Measurements from ENCODE around the gene APOB. TPM values are rescaled to one million over a fixed set of nuclear protein-coding genes. Genes with fewer than 3 reads are reported as not detected.

The APOB gene
- polyA plus RNA-seq, 4 donors, result 0.62 to 10.0 (median 1.7) TPM

DNA sequence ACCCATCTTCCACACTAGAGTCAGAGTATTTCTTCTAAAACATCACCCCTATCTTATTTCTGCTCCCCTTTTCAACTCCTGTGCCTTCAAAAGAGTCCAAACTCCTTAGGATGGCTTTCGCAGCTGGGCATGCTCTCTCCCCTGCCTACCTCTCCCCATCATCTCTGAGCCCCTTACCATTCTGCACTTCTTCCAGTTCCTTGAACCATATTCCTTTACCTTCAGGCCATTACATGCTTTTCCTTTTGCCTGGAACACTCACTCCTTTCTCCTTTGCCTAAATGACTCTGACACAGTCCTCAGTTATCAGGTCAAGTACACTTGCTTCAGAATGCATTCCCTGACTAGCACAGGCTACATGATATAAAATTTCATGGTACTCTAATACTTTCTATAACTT is 22.4 kb downstream of the APOB start:
- no peak for DNase-seq (ENCODE audit: low read depth in 4 of 4, low spot score in 3 of 4)

DNA sequence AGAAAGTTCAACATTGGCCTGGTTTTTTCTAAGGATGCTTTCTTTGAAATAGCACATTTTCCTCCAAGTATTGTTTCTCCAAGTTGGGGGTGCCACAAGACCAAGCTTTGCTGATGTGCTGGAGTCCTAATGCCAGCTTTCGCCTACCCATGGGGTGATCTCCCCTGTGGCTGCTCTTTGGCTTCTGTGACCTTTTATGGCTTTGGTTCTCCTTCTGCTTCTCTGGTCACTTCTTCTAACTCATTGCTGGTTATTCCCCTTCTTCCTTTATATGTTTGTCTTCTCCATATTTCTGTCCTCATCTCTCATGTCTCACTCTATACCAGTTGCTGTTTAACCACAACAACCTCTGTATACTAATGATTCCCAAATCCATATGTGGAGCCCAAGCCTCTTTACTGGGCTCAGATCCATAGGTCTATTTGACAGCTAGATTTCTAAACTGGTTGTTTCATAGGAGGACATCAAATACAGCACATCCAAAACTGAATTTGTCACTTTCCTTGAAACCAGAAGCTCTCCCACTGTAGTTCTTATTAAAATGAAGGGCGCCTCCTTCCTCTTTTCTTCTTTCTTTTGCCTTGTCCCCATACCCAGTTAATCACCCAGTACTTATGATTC is 23.1 kb downstream of the APOB start:
- DNase-seq (ENCODE audit: low read depth in 4 of 4, low spot score in 3 of 4), result no peak

DNA sequence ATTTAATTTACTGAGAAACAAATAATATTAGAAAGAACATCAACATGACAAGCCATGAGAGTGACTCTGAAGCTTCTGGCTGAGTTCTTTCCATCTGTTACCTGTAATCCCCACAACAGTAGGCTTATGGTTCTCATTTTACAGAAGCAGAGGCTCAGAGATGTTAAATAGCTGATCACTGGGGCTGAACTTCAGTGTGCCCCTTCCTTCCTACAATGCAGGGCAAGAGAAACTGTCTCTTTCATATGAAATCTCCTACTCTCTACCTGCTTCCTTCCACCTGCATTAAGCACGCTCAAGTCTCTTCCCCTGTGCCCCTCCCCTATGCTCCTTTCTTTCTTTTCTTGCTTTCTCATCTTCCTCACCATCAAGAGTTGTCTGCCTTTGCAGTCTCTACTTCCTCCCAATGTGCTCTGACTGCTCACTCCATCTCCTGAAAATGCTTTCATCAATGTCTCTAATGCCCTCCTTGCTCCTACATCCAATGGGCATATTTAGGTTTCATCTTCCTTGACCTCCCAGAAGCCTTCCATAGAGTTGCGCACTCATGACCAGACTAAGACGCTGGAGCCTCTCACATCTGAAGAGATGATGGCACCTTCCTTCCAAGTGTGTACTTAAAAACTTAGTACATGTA is 23.7 kb downstream of the APOB start:
- no peak for DNase-seq (ENCODE audit: low read depth in 4 of 4, low spot score in 3 of 4)

DNA sequence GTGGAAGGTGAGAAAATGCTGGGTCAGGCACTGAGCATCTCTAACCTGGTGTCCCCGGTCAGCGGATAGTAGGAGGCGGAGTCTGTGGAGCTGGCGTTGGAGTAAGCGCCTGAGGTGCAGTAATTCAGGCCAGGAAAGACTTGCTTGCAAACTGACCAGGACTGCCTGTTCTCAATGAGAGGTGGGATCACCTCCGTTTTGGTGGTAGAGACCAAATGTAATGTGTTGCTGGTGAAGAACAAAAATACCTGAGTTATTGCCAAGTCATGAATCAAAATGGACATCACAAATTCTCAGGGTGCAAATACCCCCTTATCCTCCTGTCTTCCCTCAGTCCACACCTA is 24.2 kb downstream of the APOB start:
- DNase-seq (ENCODE audit: low read depth in 4 of 4, low spot score in 3 of 4), result no peak

DNA sequence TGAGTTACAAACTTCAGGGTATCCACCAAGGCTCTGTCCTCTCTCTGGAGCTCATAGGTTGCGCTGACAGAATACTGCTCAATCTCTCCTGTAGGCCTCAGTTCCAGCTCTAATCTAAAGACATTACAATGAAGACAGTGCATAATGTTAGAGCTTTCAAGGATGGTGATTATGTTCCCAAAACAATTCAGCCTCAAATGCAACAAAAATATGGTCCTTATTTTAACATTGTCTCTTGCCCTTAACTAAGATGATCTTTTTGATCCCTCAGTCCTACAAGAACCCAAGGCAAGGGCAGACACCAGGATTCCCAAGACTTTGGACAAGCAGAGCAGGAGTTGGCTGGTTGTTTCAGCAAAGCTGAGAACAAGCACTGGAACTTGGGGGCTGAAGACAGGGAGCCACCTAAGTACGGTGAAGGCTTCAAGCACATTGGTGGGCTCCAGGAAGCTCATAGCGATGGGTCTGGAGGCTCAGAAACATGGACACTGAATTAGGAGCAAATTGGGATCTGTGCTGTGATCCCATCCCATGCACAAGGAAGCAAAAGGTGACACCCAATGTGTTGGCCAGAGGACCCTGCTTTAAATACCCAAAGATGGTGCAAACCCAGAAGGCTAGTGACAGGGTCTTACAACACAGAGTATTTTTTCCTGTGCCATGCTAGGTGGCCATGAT is 24.7 kb downstream of the APOB start:
- DNase-seq (ENCODE audit: low read depth in 4 of 4, low spot score in 3 of 4), result no peak

DNA sequence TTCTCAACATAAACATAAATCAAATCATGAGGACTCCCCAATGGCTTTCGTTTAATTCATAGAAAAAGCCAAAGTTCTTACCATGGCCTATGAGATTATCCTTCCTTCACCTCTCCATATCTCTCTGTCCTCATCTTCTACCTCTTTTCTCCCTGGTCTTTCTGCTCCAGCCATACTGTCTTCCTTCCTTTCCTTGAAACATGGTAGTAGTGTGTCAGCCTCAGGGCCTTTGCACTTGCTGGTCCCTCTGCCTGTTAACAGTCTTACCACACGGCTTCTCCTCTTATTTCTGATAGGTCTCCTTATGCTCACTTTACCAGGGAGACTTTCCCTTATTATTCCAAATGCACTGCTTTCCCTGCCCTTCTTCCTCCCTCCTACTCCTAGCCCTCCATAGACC is 25.6 kb downstream of the APOB start:
- no peak for DNase-seq (ENCODE audit: low read depth in 4 of 4, low spot score in 3 of 4)

DNA sequence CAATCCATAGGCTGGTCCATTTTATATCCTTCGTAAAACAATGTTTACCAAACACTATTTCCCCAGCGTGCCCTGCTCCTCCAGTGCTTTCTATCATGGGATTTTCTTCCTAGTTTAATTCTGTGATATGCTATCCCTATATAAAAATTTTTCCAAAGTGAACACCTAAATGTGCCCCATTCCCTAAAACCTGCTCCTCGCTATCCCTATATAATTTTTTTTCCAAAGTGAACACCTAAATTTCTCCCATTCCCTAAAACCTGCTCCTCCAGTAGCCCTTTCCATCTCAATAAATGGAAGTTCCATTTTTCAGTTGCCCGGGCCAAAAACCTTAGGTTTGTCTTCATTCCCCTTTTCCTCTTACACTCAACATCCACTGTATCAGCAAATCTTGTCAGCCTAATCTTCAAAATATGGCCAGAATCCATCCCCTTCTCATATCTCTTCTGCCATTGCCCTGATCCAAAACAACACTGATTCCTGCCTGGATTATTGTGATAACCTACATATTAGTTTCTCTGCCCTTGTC is 26.1 kb downstream of the APOB start:
- DNase-seq (ENCODE audit: low read depth in 4 of 4, low spot score in 3 of 4), result no peak

DNA sequence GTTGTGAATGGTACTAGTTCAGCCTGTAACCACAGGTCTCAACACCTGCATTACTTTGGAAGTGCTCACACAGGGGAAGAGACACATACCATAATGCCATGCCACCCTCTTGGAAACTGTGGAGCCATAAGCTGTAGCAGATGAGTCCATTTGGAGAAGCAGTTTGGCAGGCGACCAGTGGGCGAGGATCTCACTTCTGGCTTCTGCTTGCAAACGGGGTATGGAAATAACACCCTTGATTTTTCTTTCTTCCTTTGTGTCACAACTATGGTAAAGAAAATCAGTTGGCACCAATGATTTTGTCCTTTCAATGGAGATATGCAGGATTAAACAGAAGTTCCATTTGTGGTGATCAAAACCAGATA is 28.6 kb downstream of the APOB start:
- DNase-seq (ENCODE audit: low read depth in 4 of 4, low spot score in 3 of 4), result no peak

DNA sequence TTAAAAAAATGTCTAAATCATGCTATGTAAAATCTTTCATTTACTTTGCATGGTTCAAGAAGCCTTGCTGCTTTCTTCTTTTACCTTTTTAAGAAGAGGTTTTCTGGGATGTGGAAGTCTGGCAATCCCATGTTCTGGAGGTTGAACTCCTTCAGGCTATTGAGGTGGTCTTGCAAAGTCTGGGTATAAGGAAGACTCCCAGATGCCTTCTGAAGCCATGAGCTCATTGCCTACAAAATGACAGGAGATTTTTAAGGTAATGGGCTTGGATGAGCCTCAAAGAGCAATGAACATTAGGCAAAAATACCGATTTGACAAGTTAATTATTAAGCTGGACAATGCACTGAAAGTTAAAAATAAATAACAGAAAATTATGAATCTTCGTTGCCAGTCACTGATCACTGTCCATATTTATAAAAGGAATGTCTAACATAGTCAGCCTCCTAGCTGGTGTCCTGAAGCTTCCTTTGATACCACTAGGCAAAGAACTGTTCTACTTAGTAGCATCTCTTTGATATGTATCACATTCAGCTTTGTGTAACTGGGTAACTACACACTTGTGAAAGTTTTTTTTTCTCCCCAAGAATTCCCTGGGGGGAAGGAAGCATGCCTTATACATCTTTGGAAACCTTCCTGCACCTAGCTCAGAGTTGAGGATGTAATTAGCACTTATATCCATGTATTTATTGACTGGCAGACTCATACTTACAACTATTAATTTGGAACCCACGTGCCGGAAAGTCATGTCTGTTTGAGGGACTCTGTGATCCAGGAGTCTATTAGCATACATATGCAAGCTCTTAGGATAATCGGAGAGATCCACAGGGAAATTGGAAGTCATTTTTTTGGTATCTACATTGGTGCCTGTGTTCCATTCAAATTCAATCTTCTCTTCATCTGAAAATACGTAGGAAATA is 29.3 kb downstream of the APOB start:
- DNase-seq (ENCODE audit: low read depth in 4 of 4, low spot score in 3 of 4), result no peak

DNA sequence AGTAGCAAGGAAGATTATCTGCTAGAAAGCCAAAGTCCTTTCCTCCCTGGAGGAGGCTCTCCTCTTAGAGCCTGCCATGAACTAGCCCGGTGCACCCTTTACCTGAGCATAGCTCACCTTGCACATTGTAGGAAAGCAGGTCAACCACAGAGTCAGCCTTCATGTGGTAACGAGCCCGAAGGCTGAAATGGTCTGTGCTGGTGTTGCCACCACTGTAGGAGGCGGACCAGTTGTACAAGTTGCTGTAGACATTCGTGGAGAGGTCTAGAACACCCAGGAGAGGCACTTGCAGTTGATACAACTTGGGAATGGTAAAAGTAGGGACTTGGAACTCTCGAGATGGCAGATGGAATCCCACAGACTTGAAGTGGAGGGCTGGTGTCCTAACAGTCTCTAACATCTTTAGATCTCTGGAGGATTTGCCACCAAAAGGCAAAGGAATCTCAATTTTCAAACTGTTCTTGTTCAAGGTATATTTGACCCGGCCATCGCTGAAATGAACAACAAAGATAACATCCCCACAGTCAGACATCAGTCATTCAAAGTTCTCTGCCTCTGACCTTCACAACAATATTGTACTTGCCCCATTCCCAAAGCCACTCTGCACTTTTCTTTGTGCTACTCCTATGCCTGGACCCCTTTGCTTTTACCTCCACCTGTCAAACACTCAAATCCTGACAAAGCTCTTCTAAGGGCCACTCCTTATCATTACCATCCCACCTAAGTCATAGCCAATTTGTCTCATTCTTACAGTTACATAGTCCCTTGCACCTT is 30.6 kb downstream of the APOB start:
- no peak for DNase-seq (ENCODE audit: low read depth in 4 of 4, low spot score in 3 of 4)

DNA sequence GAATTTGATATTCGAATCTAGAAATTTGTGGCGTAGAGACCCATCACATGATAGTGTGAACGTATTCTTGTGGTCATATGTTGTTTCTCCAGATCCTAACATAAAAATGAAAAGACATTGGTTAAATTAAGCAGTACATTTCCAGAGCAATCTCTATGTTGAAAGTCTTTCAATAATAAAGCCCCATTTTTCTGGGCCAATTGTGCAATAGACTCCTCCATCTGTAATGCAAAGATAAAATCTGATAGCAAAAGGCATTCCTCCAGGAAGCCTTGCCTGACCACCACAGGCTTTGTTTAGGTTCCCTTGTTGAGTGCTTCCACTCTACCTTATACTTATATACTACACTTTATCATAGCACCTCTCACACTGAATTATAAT is 31.3 kb downstream of the APOB start:
- no peak for DNase-seq (ENCODE audit: low read depth in 4 of 4, low spot score in 3 of 4)

DNA sequence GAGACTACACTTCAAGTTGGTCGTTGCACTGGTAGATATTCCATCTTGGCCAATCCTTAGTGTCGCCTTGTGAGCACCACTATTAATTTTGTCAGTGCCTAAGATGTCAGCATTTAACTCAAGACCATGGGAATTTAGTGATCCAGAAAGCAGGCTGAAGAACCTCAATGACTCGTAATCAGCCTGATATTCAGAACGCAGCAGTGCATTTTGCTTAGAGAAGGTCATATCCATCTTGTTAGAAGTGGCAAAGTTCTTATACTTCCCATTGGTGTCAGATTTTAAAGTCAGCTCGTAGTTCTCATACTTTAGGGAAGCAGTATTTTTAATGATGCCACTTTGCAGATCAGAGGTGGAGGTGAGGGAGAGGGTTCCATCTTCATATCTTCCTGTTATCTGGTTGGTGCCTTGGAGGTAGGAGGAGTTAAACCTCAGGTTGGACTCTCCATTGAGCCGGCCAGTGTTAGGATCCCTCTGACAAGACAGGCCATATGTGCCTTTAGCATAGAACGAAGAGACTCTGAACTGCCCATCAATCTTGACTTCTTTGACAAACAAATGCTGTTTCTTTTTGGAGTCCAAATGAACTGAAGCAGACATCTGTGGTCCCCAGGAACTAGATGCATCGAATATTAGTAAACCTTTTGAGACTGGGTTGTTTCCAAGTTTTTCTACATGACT is 31.9 kb downstream of the APOB start:
- DNase-seq (ENCODE audit: low read depth in 4 of 4, low spot score in 3 of 4), result no peak

DNA sequence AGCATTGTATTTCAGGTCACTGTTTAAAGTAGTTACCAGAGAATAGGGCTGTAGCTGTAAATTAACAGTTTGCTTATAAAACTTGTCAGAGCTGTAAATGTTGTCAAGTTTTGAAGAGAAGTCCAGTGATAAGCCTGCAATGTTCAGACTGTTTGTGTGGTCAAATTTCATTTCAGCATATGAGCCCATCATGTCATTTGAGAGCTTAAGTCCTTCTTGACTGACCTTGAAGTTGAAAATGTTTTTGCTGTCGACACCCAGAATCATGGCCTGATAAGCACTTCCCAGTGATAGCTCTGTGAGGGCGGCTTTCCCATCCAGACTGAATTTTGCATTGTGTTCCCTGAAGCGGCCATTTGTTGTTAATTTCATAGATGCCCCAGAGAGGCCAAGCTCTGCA is 32.4 kb downstream of the APOB start:
- DNase-seq (ENCODE audit: low read depth in 4 of 4, low spot score in 3 of 4), result no peak

DNA sequence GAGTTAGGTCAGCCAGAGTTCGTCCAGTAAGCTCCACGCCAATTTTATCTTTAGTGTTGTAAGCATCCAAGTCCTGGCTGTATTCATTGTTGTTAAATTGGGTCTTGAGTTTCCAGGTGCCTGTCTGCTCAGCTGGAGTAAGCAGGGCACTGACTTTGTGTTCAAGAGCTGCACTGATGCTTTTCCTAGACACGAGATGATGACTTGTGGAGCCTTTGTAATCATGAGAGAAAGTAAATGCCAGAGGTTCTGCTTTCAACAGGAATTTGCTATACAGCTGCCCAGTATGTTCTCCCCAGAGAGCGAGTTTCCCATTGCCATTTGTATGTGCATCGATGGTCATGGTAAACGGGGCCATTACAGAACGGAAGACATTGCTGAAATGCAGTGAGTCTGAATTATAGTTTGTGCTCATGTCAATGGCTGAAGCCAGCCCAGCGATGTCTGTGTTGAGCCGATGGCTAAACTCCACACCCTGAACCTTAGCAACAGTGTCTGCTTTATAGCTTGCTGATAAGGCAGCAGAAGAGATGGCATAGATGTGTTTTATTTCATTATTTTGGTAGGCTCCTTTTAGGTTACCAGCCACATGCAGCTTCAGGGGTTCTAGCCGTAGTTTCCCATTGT is 32.9 kb downstream of the APOB start:
- DNase-seq (ENCODE audit: low read depth in 4 of 4, low spot score in 3 of 4), result no peak

DNA sequence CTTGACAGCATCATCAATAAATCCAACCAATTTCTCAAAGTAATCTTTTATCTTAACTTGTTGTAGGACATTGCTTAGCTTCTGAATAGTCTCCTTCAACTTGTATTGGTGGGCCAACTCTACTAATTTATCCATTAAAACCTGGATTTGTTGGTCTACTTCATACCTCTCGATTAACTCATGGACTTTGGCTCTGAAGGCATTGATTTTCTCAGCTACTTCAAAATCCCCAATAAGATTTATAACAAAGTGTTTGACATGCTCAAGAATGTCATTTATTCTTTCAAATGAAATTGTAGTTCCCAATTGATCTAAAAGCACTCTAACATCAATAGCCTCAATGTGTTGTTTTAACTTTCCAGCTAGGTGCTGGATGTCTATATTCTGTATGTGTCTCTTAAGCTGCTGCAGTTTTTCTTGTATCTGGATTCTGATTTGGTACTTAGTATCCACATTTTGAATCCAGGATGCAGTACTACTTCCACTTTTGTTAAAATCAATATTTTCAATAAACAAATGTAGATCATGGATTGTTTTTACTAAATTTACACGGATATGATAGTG is 34.1 kb downstream of the APOB start:
- DNase-seq (ENCODE audit: low read depth in 4 of 4, low spot score in 3 of 4), result no peak

DNA sequence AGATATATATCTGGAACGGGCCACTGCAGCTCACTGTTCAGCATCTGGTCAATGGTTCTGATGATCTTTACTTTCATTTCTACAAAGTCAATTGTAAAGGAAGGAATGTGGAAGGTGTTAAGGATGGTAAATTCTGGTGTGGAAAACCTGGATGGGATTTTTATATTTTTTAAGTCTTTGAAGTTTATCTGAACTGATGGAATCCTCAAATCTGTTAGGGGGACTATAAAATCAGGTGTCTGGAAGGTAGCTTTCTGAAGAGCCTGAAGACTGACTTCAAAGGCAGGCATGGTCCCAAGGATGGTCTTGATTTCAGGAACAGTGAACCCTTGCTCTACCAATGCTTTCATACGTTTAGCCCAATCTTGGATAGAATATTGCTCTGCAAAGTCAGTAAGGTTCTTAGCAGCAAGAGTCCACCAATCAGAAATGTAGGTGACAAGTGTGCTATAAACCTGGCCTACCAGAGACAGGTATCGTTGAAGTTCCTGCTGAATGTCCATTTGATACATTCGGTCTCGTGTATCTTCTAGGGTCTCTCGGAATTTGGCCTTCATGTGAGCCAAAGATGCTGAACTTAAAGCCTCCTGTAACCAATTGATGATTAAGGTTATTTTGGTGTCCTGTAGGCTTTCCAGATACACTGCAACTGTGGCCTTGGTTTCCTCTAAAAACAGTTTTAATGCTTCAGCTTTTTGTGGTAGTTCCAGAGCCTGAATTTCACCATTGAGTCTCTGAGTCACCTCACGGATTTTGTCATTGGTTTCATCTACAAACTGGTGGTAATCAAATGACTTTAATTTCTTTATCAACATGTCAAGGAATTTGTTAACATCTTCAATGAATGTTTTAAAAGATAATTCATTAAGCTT is 34.8 kb downstream of the APOB start:
- no peak for DNase-seq (ENCODE audit: low read depth in 4 of 4, low spot score in 3 of 4)

DNA sequence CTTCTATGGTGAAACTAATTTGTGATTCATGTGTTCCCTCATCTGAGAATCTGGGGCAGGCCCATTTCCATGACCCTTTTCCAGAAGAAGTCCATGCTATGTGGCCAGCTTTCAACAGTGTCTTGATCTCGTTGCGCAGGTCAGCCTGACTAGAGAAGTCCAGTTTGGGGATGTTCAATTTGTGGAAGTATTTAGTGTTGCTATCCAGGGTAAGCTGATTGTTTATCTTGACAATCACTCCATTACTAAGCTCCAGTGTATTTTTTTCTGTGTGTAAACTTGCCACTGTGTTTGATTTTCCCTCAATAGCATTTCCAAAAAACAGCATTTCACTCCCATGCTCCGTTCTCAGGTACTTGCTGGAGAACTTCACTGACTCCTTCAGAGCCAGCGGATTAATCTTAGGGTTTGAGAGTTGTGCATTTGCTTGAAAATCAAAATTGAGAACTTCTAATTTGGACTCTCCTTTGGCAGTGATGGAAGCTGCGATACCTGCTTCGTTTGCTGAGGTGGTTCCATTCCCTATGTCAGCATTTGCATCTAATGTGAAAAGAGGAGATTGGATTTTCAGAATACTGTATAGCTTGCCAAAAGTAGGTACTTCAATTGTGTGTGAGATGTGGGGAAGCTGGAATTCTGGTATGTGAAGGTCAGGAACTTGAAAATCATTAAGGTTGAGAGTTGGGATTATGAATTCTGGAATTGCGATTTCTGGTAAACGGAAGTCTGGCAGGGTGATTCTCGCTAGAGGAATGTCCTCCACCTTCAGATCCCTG is 35.7 kb downstream of the APOB start:
- DNase-seq (ENCODE audit: low read depth in 4 of 4, low spot score in 3 of 4), result no peak

Measured in left renal pelvis (tissue), 4 donors.